Measurements from ENCODE around the gene WDR33.

The WDR33 gene

DNA sequence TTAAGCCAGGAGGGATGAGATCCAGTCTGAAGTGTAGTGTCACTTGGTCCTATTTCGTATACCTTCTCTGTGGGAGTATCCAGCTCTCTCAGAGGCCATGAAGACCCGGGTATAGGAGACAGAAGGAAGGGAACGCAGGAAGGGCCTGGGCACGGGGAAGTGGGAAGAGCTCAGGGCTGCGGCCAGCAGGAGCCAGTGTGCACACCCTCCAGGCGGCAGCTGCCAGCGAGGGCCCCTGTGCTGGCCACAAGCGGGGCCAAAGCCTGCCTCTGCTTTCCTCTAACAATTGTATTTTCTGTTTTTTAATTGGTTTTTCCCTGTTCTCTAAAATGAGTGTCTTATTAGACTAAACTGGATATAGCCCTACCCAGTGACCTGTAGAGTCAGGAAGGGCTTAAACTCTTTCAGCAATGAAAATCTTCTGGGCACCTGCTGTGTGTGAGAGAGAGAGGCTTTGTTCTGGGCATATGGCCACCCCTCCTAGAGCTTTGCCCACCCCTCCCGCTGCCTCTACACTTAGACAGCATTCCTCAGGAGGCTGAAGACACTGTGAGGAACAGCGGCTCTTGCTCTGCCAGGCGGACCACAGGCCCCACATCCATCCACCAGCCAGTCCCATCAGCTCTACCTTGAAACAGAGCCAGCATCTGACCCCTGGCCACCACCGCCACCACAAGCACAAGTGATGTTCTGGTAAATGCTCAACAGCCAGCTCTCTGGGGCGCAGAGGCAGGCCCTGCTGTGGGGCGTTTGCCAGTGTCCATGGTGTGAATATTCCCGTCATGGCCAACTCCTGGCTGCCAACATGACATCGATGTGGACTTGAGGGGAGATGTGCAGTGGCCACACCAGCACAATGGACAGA lies 155.5 kb downstream of the WDR33 start:
- DNase-seq (ENCODE audit: low spot score), result no peak

DNA sequence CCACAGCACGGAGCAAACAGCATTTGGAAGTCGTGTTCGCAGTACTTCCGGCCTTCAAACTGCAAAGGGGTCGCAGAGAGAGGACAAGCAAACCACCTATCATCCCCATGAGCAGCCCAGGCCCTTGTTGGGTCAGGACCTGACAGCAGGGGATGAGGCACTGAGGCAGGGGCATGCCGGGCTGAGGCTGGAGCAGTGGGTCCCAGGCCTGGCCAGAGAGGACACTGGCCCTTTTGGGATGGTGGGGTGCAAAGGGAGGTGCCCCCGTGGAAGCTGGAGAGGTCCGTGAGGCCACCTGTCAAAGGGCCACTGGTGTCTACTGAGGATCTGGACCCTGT lies 156.2 kb downstream of the WDR33 start:
- no peak for DNase-seq (ENCODE audit: low spot score)

DNA sequence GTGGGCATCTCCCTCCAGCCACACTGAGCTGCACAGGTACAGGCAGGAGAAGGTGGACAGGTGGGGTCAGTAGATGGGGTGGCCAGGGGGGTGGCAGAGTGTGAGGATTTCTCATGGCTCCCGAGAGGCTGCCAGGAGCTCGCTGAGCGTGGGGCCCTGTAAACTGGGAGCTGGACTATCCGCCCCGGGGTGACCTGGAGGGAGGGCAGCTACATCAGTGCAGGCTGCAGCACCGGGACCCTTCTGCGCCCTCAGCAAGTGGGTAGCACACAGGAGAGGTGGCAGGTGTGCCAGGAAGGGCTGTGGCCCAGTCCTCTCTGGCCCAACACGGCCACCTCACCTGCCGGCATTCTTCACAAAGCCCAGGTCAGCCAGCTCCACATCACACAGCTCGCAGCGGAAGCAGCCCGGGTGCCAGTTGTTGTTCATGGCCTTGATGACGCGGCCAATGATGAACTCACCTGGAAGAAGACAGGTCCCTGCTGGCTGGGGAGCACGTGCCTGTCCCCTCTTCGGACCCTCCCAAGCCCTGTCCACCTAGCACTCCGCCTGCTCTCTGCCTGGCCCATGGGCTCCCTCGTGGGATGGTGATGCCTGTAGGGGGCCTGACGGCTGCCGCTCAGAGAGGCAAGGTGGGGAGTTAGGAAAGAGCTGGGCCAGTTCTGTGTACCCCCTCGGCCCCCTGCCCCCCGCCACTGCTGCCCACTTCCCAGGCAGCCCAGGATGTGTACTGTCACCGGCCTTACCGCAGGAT lies 156.7 kb downstream of the WDR33 start:
- no peak for DNase-seq (ENCODE audit: low spot score)

DNA sequence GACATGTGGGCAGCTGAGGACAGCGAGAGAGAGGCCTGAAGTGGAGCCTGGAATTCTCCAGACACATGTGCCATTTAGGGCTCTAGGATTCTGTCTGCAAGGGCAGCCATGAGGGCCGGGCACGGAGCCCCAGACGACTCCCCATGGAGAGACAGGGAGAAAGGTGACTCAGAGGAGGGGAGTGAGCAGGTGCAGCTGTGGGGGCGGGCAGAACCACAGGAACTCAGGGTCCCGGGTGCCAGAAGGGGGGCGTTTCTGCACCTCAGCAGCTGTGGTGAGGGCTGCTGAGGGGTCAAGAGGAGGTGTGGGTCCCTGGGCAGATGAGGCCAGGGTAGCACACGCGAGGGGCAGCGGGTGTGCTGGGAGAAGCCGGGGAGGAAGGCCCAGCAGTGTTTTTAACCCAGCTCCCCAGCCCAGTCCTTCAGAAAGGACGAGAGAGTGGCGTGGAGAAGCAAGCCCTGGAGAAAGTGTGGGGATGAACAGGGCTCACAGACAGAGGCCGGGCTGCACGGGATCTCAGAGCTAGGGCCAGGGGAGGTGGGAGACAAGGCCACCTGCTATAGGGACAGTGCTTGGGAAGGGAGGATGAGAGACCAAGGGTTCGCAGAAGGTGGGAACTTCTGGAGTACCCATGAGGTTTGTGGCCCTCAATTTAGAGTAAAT lies 157.4 kb downstream of the WDR33 start:
- no peak for DNase-seq (ENCODE audit: low spot score)

DNA sequence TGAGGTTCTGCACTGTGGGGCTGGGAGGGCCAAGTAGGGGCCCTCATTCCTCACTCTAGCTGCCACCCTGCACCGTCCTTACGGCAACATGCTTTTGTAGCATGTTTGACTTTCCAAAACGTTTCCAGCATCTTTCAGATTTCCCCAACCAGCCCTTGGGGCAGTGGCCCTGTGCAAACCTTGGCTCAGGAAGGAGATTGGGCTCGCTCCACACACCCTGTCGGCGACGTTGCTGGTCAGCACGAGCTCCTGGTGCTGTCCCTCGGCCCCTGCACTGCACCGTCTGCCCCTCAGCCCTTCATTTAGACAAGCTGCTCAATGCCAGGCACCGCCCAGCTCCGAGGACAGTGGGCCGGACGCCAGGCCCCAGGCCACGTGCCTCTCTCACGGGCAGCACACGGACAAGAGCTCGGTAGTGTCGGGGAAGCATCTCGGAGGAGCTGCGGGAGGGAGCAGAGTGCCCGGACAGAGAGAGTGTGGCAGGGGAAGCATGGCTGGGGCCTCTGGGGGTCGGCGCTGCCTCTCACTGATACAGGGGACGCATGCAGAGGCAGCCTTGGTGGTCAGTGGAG lies 158.1 kb downstream of the WDR33 start:
- DNase-seq (ENCODE audit: low spot score), result no peak

DNA sequence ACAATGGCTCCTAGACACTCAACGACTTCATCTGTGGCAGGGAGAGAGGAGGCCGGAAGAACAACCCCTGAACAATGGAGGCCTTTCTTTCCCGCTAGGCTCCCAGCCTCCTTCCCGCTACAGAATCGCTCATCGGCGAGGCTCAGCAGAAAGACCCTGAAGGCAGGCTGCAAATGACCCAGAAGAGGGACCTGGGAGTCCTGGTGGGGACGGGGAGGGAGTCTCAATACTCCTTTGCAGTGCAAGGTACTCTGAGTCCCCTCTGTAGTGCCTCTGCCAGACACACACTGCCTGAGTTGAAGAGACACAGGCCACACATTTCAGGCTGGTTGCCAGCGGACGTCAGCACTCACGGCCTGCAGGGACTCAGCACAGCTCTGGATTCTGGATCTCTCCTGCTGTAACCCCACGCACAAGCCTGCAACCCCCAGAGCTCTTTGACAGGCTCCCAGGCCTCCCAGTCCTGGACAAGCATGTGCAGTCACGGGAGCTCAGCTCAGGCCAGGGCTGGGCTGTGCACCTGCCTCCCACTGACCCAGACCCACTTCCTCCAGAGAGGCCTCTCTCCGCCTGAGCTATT lies 158.9 kb downstream of the WDR33 start:
- no peak for DNase-seq (ENCODE audit: low spot score)

DNA sequence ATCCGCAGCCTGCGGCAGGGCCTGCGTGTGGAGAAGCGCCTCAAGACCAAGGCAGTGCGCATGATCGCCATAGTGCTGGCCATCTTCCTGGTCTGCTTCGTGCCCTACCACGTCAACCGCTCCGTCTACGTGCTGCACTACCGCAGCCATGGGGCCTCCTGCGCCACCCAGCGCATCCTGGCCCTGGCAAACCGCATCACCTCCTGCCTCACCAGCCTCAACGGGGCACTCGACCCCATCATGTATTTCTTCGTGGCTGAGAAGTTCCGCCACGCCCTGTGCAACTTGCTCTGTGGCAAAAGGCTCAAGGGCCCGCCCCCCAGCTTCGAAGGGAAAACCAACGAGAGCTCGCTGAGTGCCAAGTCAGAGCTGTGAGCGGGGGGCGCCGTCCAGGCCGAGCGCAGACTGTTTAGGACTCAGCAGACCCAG lies 159.6 kb downstream of the WDR33 start:
- no peak for DNase-seq (ENCODE audit: low spot score)
